Panc1 (cell line): ENCODE measurements around the gene TRAFD1. TPM values are rescaled to one million over a fixed set of nuclear protein-coding genes. Genes with fewer than 3 reads are reported as not detected.

Experiments used
- ATAC-seq: fragments of 200-7000 bp; cut with Tn5 transposase; 2 replicates; pipeline ENCODE4 v1.9.1; 2020; ENCODE audit warnings: mild to moderate bottlenecking, moderate library complexity
- BruUV-seq: library from RNA; stranded (reverse); fragments of 400-500 nt; replicated peaks from 2 replicates; lab custom pipeline; 2021; lab: Mats Ljungman, UMichigan
- CTCF ChIA-PET: fragments of 300-600 bp; sonication (Branson Sonifier 250); formaldehyde crosslinking; loops from one replicate; lab custom pipeline; 2022; ENCODE audit warnings: antibody characterized with exemption; lab: Charles Lee
- POLR2A ChIA-PET: fragments of 300-600 bp; sonication (Branson Sonifier 250); formaldehyde crosslinking; loops from one replicate; lab custom pipeline; 2022; ENCODE audit warnings: antibody characterized with exemption; lab: Charles Lee
- DNase-seq: peaks from one replicate; pipeline ENCODE4 v3.0.0-alpha.2; 2010; ENCODE audit warnings: low read depth, low spot score
- H3K27ac ChIP-seq: 2 replicates; pipeline ENCODE4 v1.5.1; 2011; ENCODE audit warnings: mild to moderate bottlenecking, low read length, inconsistent platforms
- H3K27me3 ChIP-seq: fragments of 200-500 bp; sonication (Bioruptor generic); 2 replicates; pipeline ENCODE4 v1.6.0; 2014; ENCODE audit warnings: low read length, inconsistent platforms; ENCODE audit not compliant: control insufficient read depth, insufficient read depth
- H3K36me3 ChIP-seq: fragments of 200-500 bp; sonication (Bioruptor generic); 2 replicates; pipeline ENCODE4 v1.5.1; 2014; ENCODE audit warnings: inconsistent platforms, mild to moderate bottlenecking, low read length, moderate library complexity; ENCODE audit not compliant: control insufficient read depth, insufficient read depth
- H3K4me1 ChIP-seq: 2 replicates; pipeline ENCODE4 v1.5.1; 2011; ENCODE audit warnings: inconsistent platforms, mild to moderate bottlenecking, low read length, moderate library complexity; ENCODE audit not compliant: control insufficient read depth, insufficient read depth
- H3K4me3 ChIP-seq, 2 experiments: 2 replicates each; pipeline ENCODE4 v1.5.1; 2011 to 2012; ENCODE audit warnings: low read depth in 2 of 2, low read length in 2 of 2, mild to moderate bottlenecking in 2 of 2, inconsistent platforms in 1 of 2, moderate library complexity in 1 of 2
- H3K9me3 ChIP-seq: fragments of 200-500 bp; sonication (Bioruptor generic); 2 replicates; pipeline ENCODE4 v1.5.1; 2014; ENCODE audit warnings: low read depth, mild to moderate bottlenecking, inconsistent platforms, low read length, moderate library complexity; ENCODE audit not compliant: control insufficient read depth, insufficient read depth
- CTCF ChIP-seq: fragments of 450-650 bp; IDR thresholded peaks from 2 replicates; pipeline ENCODE4 v1.5.1; 2017; ENCODE audit warnings: mild to moderate bottlenecking
- POLR2AphosphoS5 ChIP-seq: IDR thresholded peaks from 2 replicates; pipeline ENCODE4 v1.6.1; 2012; ENCODE audit warnings: mild to moderate bottlenecking, low read depth, low read length, moderate library complexity
- REST ChIP-seq, 2 experiments: IDR thresholded peaks; 2 replicates each; pipeline ENCODE4 v1.6.1; 2011 to 2012; ENCODE audit warnings: low read depth in 2 of 2, control low read depth in 1 of 2, low read length in 1 of 2, mild to moderate bottlenecking in 1 of 2, moderate library complexity in 1 of 2; ENCODE audit not compliant: insufficient read depth in 1 of 2
- SIN3A ChIP-seq: IDR thresholded peaks from 2 replicates; pipeline ENCODE4 v1.6.1; 2012; ENCODE audit warnings: low read depth, mild to moderate bottlenecking, low read length, moderate library complexity, borderline replicate concordance; ENCODE audit not compliant: insufficient read depth
- TCF7L2 ChIP-seq: IDR thresholded peaks from 2 replicates; pipeline ENCODE4 v1.6.1; 2011; ENCODE audit warnings: mild to moderate bottlenecking, low read depth, low read length, inconsistent platforms
- in situ Hi-C: cut with HindIII; loops from 2 replicates; pipeline ENCODE4 v1.10.0; 2016; ENCODE audit warnings: low sequenced_read_pairs, low pct_unique_long_range_greater_than_20kb
- intact Hi-C: fragments of 100-400 bp; cut with micrococcal nuclease; formaldehyde crosslinking; loops from one replicate; pipeline ENCODE4 v1.10.0; 2022; ENCODE audit not compliant: unreplicated experiment
- total RNA-seq: library from RNA; stranded (reverse); gene quantifications from one replicate; pipeline ENCODE4 v1.2.1, GENCODE V29; 2021; ENCODE audit not compliant: unreplicated experiment

The TRAFD1 gene
- total RNA-seq, 1 experiment from 2014 or later = 32.9 TPM

- Histone ChIP-seq H3K27ac (no peak overlapping the region), H3K4me3 (no peak overlapping the region), H3K4me1 (peaks cover 15% of the 10 kb centered on the region), H3K36me3 (peaks cover 5% of the 10 kb centered on the region; the same call in 1 of the 2 replicates), H3K27me3 (no peaks in the 10 kb centered on the region), H3K9me3 (no peaks in the 10 kb centered on the region)
- ATAC-seq (no peak), DNase-seq (no peak)
- TF ChIP-seq SIN3A = no peak
- no peak for TF ChIP-seq REST (IDR thresholded peaks at IDR 0.05; ENCODE audit: insufficient read depth in 1 of 2, low read depth in 2 of 2, low read length in 1 of 2)
- no peak for TF ChIP-seq TCF7L2
- no peak for TF ChIP-seq CTCF
- TF ChIP-seq POLR2AphosphoS5 = no peak
- POLR2A ChIA-PET = no interaction called here
- in situ Hi-C loops = no loop called here
- TSS peak; percentile 27 for BruUV-seq
- intact Hi-C loops = no loop called here
- CTCF ChIA-PET = interaction anchor here (0.6 kb wide), 1 partner anchor 152 kb away, joined by 9 read pairs; no protein-coding TSS in a partner anchor
Measured at GRCh38 chr12:112131686-112132085, 6.3 kb downstream of the TRAFD1 start.

- Histone ChIP-seq H3K9me3 (no peaks in the 10 kb centered on the region), H3K4me3 (no peak overlapping the region), H3K27me3 (no peaks in the 10 kb centered on the region), H3K27ac (no peak overlapping the region), H3K36me3 (peaks cover 5% of the 10 kb centered on the region; the same call in 1 of the 2 replicates), H3K4me1 (peaks cover 13% of the 10 kb centered on the region; the same call in 1 of the 2 replicates)
- in situ Hi-C loops = no loop called here
- intact Hi-C loops = no loop called here
- DNase-seq = no peak
- CTCF ChIA-PET = no interaction called here
- no peak for TF ChIP-seq TCF7L2
- TF ChIP-seq POLR2AphosphoS5 = no peak
- TF ChIP-seq REST (IDR thresholded peaks at IDR 0.05; ENCODE audit: insufficient read depth in 1 of 2, low read depth in 2 of 2, low read length in 1 of 2) = no peak
- no TSS peak for BruUV-seq
- POLR2A ChIA-PET = interaction anchor here (0.6 kb wide), 2 partner anchors 9 to 34 kb away, joined by 3 read pairs; no protein-coding TSS in a partner anchor
- ATAC-seq = no peak
Measured at GRCh38 chr12:112133418-112133817, 8.1 kb downstream of the TRAFD1 start.
